SK-N-SH (cell line): ENCODE measurements around the gene PRPF40A.
A peak's percentile ranks its signal among the peaks of the same experiment; 100 is the strongest.

Experiments
- FOXM1 ChIP-seq: IDR thresholded peaks from 2 replicates; pipeline ENCODE4 v1.4.0; 2012; ENCODE audit warnings: low read depth, mild to moderate bottlenecking
- RAD21 ChIP-seq: IDR thresholded peaks from 2 replicates; pipeline ENCODE4 v1.6.1; 2012; ENCODE audit warnings: mild to moderate bottlenecking, low read length
- RFX5 ChIP-seq: IDR thresholded peaks from 2 replicates; pipeline ENCODE4 v1.6.1; 2012; ENCODE audit warnings: mild to moderate bottlenecking, improper control_type of control experiment, low read length
- SIN3A ChIP-seq: IDR thresholded peaks from 2 replicates; pipeline ENCODE4 v1.6.1; 2012; ENCODE audit warnings: low read depth, mild to moderate bottlenecking, low read length, moderate library complexity, borderline replicate concordance
- TAF1 ChIP-seq: IDR thresholded peaks from 2 replicates; pipeline ENCODE4 v1.6.1; 2012; ENCODE audit warnings: low read depth, mild to moderate bottlenecking, low read length, moderate library complexity, borderline replicate concordance
- TF ChIP-seq, protein P1 (sequence below): fragments of 200-600 bp; sonication (generic); IDR thresholded peaks from 2 replicates; pipeline ENCODE4 v1.6.1; 2017; ENCODE audit warnings: antibody characterized with exemption, mild to moderate bottlenecking, moderate library complexity
- TF ChIP-seq, protein P2 (sequence below): IDR thresholded peaks from 2 replicates; pipeline ENCODE4 v1.6.1; 2012; ENCODE audit warnings: mild to moderate bottlenecking, low read depth, low read length, moderate library complexity
- TF ChIP-seq, protein P3 (sequence below): IDR thresholded peaks from 2 replicates; pipeline ENCODE4 v1.4.0; 2012; ENCODE audit warnings: low read depth

DNA sequence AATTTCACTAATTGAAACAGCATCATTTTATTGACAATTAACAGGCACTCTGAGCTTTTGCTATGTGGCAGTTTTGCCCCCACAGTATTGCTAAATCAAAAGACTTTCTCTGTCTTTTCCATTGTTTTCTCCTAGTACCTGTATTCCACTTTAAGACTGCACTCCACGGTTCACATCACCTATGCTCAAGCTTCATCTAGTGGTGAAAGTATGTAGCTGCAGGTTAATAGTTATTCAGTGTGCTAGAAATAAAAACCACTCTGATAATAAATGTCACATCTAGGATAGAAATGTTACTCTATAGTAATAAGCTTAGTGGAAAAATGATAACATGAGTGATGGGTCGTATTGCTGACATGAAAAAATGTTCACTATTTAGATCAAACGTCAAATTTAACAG, 25.7 kb upstream of the PRPF40A start:
- TF ChIP-seq FOXM1 (no peak), RFX5 (no peak), RAD21 (peak; percentile 56), SIN3A (no peak), TAF1 (no peak)
- TF ChIP-seq, protein P1, sequence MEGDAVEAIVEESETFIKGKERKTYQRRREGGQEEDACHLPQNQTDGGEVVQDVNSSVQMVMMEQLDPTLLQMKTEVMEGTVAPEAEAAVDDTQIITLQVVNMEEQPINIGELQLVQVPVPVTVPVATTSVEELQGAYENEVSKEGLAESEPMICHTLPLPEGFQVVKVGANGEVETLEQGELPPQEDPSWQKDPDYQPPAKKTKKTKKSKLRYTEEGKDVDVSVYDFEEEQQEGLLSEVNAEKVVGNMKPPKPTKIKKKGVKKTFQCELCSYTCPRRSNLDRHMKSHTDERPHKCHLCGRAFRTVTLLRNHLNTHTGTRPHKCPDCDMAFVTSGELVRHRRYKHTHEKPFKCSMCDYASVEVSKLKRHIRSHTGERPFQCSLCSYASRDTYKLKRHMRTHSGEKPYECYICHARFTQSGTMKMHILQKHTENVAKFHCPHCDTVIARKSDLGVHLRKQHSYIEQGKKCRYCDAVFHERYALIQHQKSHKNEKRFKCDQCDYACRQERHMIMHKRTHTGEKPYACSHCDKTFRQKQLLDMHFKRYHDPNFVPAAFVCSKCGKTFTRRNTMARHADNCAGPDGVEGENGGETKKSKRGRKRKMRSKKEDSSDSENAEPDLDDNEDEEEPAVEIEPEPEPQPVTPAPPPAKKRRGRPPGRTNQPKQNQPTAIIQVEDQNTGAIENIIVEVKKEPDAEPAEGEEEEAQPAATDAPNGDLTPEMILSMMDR, result peak; percentile 56
- TF ChIP-seq, protein P2, sequence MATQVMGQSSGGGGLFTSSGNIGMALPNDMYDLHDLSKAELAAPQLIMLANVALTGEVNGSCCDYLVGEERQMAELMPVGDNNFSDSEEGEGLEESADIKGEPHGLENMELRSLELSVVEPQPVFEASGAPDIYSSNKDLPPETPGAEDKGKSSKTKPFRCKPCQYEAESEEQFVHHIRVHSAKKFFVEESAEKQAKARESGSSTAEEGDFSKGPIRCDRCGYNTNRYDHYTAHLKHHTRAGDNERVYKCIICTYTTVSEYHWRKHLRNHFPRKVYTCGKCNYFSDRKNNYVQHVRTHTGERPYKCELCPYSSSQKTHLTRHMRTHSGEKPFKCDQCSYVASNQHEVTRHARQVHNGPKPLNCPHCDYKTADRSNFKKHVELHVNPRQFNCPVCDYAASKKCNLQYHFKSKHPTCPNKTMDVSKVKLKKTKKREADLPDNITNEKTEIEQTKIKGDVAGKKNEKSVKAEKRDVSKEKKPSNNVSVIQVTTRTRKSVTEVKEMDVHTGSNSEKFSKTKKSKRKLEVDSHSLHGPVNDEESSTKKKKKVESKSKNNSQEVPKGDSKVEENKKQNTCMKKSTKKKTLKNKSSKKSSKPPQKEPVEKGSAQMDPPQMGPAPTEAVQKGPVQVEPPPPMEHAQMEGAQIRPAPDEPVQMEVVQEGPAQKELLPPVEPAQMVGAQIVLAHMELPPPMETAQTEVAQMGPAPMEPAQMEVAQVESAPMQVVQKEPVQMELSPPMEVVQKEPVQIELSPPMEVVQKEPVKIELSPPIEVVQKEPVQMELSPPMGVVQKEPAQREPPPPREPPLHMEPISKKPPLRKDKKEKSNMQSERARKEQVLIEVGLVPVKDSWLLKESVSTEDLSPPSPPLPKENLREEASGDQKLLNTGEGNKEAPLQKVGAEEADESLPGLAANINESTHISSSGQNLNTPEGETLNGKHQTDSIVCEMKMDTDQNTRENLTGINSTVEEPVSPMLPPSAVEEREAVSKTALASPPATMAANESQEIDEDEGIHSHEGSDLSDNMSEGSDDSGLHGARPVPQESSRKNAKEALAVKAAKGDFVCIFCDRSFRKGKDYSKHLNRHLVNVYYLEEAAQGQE, result no peak
- TF ChIP-seq, protein P3, sequence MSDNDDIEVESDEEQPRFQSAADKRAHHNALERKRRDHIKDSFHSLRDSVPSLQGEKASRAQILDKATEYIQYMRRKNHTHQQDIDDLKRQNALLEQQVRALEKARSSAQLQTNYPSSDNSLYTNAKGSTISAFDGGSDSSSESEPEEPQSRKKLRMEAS, result no peak
